Forelimb muscle (tissue), 1 donor: ENCODE measurements around the gene RBFOX2. TPM values are rescaled to one million over a fixed set of nuclear protein-coding genes. Genes with fewer than 3 reads are reported as not detected.

Experiments used
- DNase-seq: peaks from one replicate; pipeline ENCODE4 v3.0.0-alpha.2; 2013; ENCODE audit warnings: low read depth
- polyA plus RNA-seq: library from polyadenylated mRNA; unstranded; fragments of 120-200 nt; gene quantifications from one replicate; pipeline ENCODE4 v1.2.1, GENCODE V29; 2013; ENCODE audit not compliant: insufficient read length

RBFOX2 gene
- polyA plus RNA-seq, 1 donor = 191 TPM

DNA sequence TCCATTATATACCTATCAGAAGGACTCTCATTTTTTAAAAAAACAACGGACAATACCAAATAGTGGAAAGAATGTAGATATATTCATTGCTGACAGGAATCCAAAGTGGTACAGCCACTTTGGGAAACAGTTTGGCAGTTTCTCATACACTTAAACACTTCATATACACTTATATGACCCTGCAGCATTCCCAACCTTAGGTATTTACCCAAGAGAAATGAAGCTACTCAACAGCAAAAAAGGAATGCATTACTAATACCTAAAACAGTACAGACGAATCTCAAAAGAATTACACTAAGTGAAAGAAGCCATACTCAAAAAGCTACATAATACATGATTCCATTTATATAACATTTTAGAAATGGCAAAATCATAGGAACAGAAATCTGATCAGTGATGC lies 51.5 kb downstream of the RBFOX2 start:
- DNase-seq = no peak

DNA sequence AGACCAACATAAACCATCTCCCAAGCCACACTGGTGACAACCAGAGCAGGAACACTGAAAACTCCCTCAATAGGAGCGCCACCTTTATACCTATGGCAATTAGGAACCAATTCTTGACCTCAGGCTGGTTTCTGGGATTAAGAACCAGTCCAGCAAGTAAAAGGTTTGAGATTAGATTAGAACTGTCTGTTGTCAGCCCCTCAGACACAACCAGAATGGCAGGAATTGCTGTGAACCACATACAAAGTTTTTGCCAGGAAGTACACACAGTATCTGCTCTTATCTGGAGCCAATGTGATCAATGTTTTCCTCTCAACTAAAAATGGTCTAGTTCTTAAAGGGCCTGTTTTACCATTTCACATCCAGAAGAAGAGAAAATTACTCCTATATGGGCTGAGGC lies 55.2 kb downstream of the RBFOX2 start:
- DNase-seq = no peak

DNA sequence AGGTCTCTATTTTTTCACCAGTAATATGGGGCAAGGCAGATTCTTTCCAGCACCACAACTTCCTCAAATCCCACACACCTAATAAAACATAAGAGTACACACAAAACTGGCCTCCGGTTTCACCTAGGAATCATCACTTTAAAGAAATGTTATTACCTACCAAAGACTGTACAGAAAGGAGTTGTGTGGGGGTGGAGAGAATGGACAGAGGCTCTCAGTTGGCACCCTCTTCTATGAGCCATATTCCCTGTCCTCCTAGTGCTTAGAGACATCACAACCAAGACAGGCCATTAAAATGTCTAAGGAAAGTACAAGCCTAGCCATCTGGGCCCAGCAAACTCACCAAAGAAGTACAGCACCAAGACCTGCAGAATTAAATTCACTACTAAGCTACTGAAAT lies 56.1 kb downstream of the RBFOX2 start:
- no peak for DNase-seq

DNA sequence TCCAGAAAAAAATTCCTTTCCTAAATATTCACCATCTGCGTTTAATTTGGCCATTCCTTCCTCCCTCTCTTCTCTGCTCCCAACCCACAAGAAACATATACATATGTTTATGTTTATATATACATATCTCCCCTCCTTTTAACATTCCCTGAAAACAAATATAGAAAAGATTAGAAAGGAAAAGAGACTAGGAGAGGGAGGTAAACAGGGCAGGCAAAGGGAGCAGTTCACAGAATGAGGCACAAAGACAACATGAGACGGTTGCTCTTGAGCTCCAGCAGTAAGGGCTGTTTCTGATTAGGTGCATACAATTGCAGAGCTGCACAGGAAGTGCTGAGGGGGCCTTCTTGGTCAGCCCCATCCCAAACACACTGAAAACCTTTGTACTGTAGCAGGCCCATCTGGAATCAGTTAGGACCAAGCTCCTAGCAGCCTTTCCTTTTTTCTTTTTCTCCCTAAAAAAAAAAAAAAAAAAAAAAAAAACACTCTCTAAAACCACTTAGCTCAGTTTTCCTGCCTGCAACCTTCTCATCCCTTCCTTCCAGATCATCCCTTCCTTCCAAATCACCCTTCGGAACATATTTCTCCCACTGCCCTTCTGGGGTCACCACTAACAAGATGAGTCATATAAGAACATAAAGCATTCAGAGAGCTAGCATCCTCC lies 57.0 kb downstream of the RBFOX2 start:
- peak; percentile 92 for DNase-seq

DNA sequence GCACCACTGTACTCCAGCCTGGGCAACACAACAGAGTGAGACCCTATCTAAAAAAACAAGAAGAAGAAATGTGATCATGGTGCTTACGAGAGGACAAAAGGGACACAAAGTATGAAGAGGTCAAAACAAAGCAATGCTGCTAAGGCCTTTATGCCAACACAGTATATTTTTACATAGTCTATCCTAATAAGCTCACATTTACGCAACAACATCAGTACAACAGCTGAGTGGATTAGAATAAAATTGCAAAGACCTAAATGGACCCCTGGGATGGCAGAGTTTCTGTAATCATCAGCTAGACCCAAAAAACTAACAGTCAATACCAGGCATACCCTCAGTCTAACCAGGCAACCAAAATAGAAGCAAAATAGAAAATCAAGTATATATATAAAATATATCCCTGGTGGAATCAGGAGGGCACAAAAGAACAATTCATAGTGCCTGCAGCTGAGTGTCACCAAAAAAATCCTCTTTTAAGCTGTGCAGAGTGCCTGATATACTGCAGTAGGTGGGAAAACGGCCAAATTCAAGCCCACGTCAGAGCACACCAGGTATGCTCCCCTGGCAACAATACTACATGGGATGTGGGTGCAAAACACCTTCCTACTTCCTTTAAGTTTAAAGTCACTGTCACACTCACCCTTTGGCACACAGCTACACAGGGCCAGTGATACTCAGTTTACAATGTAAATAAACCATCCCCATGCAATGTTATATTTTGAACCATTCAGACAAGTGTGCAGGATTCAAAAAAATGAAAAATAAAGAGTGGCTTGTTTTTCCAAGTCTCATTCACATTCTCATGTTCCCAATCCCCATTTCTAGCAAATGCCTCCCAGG lies 57.8 kb downstream of the RBFOX2 start:
- DNase-seq = no peak

DNA sequence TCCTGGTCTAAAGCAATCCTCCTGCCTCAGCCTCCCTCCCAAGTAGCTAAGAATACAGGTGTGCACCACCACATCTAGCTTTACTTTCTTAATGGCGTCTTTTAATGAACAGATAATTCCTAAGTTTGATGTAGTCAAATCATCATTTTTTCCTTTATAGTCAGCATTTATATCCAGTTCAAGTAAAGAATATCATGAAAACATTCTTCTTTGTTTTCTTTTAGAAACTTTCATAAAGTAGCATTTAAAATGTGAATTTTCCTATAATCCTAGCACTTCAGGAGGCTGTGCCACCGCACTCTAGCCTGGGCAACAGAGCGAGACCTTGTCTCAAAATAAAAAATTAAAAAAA lies 61.6 kb downstream of the RBFOX2 start:
- DNase-seq = no peak

DNA sequence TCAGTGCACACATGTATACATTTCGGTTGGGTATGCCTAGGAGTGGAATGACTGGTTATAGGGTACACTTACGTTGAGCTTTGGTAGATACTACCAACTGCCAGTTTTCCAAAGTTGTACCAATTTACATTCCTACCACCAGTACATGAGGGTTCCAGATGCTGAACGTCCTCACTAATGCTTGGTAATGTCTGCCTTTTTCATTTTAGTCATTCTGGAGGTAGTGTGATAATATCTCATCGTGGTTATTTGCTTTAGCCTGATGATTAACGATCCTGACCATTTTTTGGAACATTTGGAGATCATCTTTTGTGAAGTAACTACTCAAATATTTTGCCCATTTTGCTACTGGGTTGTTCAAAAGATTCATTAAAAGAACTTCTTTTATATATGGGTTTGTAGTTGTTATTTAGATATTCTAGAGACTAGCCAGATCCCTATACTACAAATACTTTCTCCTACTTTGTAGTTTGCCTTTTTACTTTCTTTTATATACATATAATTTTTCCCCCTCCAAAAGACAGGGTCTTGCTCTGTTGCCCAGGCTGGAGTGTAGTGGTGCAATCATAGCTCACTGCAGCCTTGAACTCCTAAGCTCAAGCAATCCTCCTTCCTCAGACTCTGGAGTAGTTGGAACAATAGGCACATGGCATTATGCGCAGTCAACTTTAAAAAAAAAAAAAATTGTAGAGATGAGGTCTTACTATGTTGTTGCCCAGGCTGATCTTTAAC lies 62.1 kb downstream of the RBFOX2 start:
- no peak for DNase-seq

DNA sequence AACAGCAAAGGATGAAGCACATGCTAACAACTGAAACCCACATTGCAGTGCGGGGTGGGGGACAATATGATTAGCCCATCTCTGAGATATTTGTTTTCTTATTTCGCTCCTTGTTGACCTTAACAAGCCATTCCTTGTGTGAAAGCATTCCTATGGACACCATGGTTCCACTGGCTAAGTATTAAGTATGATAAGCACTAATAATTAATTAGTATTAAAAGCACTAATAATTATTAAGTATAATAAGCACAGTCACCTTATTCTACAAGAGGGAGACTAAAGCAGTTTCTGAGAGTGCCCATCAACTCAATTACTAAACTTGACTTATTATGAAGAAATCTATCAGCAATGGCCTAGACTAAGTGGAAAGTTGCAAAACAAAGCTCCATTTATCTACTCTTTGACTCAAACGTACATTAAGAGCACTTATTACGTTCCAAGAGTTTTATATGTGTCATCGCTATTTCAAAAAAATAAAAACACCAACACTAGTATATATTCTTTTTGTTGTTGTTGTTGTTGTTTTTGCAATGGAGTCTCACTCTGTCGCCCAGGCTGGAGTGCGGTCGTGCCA lies 65.3 kb downstream of the RBFOX2 start:
- no peak for DNase-seq

DNA sequence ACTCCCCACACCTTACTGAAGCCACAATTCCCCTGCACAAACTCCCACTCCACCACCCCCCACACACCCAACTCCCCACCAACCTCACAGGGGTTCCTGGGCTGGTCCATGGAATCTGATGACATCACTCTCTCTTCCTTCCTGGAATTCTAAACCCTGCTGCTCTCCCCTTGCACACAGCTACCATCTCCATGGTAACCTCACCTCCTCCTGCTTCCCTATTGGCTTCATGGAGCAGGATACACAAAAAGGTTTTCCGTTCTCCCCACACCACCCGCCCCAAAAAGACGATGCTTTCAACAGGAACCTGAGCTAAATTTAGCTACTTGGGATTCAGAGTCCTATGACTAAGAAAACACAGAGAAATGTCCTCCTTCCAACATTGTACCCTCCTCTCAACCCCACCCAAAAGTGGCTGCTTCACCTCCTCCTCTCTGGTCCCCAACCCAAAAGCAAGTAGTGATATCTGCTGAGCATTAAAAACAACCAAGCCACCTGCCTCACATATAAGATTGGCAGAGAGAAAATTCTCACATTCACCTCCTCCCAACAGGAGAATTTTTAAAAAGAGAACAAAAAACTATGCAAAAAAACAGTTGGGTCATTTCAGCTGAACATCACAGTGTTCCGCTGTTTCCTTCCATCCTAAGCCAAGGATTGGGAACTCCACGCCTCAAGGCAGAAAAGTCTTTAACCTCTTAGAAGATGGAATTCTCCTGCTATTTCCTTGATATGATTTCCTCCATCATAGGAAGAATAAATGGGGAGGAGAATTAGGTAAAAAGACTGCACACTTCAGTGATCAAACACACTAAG lies 66.9 kb downstream of the RBFOX2 start:
- peak; percentile 57 for DNase-seq

DNA sequence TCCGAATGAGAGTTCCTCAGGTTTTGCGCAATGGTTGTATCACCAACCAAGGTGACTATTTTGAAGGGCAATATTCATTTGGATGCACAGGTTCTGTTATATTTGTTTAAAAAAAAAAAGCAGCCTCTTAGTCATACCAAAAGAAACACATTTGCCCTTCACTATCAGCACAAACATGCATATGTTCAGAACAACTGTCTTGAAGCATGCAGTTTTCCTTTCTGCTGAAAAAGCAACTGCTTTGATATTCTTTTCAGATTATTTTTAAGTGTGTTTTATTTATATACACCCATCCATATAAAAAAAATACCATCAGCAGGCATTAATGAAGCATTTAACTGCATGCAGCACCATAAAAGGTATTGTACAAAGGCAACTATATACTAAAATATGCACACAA lies 67.8 kb downstream of the RBFOX2 start:
- DNase-seq = no peak

DNA sequence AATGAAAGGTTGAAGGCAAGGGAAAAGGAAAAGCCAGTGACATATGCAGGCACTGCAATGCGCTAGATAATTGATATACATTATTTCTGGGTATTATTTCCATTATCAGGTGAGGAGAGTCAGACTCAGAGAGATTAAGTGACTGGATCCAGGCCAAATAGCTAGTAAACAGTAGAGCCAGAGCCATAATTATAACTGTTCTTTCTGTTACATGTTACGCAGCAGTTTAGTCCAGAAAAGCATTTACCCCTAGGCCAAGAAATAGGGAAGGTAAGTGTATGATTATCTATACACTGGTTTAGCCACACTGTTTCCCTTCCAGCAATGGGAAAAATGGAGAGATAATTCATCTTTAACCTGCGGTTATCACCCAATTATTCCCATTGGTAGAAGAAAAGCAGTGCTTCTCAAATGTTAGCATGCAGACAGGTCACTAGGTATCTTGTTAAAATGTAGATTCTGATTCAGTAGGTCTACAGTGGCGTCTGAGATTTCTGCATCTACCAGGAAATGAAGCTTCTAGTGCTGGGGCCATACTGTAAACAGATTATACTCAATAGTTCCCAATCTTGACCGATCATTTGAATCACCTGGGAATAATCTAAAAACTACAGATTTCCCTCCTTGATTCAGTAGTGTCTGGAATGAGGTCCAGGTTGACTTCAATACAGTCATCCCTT lies 69.4 kb downstream of the RBFOX2 start:
- no peak for DNase-seq

DNA sequence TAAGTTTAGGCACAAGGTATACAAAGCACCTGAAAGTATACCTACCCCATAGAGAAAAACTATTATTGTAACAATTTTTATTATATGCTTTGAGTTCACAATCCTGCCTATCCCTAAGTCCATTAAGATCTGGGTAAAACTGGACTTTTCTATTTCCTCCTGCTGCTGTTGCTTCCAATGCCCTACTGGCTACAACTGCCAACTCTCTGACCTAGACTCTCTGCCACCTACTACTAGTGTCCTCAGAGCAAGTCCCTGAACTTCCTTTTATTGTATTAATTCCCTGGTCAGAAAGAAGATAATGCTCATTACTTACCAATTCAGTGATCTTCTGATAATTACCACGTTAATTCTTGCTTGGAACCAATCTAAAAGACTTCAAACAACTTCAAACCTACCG lies 70.3 kb downstream of the RBFOX2 start:
- DNase-seq = no peak

DNA sequence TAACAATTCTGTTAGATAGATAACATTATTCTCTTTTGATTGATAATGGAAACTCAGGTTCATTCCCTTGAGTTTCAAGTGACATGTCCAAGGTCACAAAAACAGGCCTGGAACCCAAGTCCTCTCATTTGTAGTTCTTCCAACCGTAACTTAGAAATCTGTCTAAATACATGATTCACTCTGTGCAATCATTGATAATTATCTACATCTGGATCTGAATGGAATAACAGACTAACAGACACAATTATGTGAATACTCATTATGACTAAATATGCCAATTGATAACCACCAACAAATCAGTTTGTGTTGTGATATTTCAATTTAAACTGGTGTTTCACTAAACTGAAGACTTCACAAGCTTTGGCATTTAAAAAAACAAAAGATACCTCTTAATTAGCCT lies 71.0 kb downstream of the RBFOX2 start:
- no peak for DNase-seq

DNA sequence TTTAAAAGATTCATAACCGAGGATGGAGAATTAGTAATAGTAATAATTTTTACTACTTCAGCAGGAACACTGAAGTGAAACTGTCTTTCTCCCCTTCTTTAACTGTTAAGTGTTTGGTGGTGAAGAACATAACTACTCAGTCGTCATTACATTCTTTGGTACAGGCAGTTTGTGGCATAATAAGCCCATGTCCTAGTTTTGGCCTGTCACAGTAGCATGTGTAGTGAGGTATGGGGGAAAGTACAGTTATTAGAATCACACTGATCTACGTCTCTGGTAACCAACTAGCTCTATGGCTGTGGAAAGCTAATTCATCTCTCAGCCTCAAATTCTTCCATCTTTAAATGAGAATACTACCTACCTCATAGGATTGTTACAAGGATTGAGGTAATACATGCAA lies 71.8 kb downstream of the RBFOX2 start:
- DNase-seq = no peak

DNA sequence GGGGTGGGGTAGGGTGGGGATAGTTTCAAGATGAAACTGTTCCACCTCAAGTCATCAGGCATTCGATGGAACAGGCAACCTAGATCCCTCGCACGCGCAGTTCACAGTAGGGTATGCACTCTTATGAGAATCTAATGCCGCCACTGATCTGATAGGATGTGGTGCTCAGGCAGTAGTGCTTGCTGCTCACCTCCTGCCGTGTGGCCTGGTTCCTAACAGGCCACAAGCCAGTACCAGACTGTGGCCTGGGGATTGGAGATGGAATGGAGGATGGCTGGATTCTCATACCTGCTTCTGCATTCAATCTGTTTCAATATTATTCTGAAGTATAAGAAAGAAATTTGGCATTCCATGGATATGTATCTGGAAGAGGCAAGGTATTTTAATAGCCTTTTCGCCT lies 73.1 kb downstream of the RBFOX2 start:
- no peak for DNase-seq

DNA sequence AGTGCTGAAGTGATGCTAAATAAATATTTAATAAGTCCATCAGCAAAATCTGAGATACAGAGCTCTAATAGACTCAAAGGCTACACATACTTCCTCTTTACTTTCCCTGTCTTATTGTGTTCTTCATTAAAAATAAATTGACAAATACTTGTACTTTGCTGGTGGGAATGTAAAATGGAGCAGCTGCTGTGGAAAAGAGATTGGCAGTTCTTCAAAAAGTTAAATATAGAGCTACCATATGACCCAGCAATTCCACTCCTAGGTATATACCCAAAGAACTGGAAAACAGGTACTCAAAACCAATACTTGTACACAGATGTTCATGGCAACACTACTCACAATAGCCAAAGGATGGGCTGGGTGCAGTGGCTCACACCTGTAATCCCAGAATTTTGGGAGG lies 76.0 kb downstream of the RBFOX2 start:
- no peak for DNase-seq

DNA sequence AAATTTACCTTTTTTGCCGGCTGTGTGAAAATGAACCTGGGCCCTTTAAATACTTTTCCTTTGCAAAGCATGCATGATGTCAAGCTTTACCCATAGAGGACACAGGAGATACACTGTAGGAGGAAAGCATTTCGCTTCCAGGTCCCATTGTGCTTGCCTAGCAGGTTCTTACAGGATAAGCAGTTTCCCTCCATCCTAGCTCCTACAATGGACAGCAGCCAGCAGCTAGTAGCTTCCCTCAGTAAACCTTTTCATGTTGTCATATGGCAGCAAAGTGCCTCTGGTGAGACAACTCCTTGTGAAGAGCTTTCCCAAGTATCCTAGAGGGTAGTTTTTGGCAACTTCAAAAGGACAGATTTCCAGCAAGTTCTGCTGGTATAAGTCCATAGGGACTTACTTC lies 78.4 kb downstream of the RBFOX2 start:
- no peak for DNase-seq

DNA sequence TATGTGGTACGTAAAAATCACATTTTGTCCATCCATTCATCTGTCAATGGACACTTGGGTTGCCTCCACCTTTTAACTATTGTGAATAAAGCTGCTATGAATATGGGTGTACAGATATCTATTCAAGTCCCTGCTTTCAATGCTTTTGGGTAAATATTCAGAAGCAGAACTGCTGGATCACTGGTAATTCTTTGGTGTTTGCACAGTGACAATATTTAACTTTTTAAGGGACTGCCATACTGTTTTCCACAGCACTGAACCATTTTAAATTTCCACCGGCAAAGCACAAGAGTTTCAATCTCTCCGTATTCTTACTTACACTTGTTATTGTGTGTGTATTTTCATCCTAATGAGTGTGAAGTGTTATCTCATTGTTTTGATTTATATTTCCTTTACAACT lies 79.4 kb downstream of the RBFOX2 start:
- no peak for DNase-seq

DNA sequence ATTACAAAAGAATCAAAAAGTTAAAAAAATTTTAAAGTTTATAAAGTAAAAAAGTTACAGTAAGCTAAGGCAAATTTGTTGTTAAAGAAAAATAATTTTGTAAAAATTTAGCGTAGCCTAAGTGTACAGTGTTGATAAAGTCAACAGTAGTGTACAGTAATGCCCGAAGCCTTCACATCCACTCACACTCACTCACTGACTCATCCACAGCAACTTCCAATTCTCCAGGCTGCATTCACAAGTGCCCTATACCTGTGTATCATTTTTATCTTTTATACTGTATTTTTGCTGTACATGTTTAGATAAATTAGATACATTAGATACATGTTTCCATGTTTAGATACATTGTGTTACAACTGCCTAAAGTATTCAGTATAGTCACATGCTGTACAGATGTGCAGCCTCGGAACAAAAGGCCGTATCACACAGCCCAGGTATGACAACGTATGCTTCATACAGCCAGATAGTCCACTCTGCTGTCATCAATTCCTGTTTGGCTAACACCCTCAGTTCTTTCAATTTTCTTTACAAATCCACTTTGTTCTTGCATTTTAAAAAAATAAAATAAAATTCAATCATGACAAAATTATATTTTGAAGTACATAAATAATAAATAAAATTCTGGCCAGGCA lies 80.7 kb downstream of the RBFOX2 start:
- no peak for DNase-seq

DNA sequence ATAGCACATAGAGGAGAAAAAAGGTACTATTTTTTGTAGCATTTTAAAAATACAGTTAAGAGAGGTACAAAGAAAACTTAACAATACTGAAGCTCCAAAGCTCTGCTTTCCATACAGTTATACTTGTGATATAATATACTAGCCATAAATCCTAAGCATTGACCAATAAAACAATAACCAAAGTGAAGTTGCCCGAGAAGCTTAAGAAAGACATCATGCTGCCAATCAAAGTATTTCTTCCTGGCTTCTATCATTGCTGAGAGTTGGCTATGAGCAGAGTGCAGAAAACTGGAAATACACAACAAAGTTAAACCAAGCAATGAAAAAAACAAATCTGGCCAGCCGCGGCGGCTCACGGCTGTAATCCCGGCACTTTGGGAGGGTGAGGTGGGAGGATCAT lies 84.2 kb downstream of the RBFOX2 start:
- DNase-seq = no peak

DNA sequence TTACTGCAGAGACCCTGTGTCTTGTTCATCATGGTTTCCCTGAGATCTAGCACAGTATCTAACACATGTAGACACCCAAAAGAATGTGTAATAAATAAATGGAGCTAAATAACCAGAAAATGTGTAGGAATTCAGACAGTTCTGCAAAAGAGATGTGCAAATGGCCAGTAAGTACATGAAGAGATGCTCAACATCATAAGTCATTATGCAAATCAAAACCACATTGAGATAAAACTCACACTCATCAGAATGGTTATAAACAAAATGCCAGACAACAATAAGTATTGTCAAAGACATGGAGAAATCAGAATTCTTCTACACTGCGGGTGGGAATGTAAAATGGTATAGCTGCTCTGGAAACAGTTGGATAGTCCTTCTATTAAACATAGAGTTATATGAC lies 88.5 kb downstream of the RBFOX2 start:
- no peak for DNase-seq
